Measurements from ENCODE around the gene ING2.
"Not testable (repeated sequence)": the region's sequence is repeated elsewhere in the genome, so short reads cannot be mapped to it uniquely, and the experiment has no call there.

ING2 gene

DNA sequence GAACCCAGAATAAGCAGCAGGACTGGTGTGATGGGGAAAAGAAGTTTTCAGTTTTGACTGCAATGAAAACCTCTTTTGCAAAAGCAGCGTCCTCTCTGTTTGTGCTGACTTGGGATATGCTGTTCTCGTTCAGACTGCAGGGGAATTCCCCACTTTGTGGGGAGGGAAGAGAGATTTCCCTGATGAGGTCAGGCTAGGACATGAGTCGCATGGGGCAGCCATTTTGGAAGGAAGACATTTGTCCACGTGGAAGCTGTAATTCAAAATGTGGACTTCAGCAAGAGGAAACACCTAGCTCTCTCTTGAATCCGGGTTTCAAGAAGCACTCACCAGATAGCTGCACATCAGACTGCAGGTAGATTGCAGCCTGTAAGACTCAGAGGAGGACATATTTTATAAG, 39.3 kb downstream of the ING2 start:
- DNase-seq (ENCODE audit: low read depth in 2 of 3, low spot score in 2 of 3), result no peak

DNA sequence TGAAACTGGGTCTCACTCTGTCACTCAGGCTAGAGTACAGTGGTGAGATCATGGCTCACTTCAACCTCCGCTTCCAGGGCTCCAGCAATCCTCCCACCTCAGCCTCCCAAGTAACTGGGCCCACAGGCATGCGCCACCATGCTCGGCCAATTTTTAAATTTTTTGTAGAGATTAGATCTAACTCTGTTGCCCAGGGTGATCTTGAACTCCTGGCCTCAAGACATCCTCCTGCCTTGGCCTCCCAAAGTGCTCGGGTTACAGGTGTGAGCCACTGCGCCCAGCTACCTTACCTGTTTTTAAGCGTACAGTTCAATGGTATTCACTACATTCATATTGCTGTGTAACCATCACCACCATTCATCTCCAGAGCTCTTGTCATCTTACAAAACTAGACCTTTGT, 41.5 kb downstream of the ING2 start:
- DNase-seq (ENCODE audit: low read depth in 2 of 3, low spot score in 2 of 3), result no peak

DNA sequence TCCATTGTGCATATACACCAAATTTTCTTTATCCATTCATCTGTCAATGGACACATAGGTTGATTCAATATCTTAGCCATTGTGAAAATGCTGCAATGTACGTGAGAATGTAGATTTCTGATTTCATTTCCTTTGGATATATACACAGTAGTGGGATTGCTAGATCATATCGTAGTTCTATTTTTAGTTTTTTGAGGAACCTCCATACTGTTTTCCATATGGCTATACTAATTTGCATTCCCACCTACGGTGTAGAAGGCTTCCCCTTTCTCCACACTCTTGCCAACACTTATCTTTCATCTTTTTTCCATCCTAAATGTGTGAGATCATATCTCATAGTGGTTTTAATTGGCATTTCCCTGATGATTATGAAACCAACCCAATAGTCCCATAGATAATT, 43.4 kb downstream of the ING2 start:
- DNase-seq (ENCODE audit: low read depth in 2 of 3, low spot score in 2 of 3), result no peak

DNA sequence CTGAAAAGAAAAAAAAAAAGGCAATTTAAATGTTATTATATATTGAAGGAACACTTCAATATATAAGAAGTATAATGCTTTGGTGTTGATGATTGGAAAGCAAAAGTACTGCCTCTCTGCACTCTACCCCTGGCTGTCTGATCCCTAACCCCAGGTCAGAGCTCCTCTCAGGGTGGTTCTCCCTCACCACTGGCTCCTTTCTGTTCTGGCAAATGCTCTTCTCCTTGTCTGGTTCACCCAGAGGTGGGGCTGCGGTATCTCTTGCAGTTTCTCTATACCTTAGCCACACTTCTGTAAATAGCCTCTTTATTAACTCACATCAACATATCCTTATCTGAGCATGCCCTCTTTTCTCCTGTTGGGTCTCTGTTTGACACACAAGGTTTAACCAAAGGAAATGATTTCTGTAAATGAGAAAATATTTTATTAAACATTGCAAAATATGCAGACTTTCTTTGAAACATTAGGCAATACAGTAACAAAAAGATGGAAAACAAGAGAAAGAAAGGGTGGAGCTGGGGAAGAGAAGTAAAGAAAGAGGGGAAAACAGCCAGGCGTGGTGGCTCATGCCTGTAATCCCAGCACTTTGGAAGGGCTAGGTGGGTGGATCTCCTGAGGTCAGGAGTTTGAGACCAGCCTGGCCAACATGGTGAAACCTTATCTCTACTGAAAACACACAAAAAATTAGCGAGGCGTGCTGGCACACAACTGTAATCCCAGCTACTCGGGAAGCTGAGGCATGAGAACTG, 45.7 kb downstream of the ING2 start:
- no peak for DNase-seq (ENCODE audit: low read depth in 2 of 3, low spot score in 2 of 3)

DNA sequence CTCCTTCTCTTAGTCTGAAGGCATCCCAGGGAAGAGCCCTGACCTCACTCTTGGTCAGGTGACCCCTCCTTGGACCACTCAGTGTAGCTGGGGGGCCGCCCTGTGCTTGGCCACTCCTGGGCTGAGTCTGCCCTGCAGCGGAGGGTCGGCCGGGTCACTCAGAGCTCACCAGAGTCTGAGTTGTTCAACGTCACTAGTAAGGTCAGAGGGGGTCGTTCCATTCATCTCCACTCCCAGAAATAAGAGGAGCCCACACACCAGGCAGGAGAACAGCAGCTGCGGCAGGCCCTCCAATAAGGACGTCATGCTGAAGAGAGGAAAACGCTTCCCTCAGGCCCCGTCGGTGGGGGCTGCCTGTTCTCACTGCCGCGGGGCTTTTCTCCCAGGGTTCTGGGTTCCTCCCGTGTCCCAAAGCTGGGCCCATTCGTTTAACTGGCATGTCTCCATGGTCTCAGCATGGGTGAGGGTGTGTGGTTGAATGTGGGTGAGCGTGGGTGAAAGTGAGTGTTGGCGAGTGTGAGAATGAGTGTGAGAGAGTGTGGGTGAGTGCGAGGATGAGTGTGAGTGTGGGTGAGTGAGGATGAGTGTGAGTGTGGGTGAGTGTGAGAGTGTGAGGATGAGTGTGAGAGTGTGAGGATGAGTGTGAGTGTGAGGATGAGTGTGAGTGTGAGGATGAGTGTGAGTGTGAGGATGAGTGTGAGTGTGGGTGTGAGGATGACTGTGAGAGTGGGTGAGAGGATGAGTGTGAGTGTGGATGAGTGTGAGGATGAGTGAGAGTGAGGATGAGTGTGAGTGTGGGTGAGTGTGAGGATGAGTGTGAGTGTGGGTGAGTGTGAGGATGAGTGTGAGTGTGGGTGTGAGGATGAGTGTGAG, 47.7 kb downstream of the ING2 start:
- DNase-seq (ENCODE audit: low read depth in 2 of 3, low spot score in 2 of 3), result no peak

DNA sequence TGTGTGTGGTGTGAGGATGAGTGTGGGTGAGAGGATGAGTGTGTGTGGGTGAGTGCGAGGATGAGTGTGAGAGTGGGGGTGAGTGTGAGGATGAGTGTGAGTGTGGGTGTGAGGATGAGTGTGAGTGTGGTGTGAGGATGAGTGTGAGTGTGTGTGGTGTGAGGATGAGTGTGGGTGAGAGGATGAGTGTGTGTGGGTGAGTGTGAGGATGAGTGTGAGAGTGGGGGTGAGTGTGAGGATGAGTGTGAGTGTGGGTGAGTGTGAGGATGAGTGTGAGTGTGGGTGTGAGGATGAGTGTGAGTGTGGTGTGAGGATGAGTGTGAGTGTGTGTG, 48.3 kb downstream of the ING2 start:
- DNase-seq (ENCODE audit: low read depth in 2 of 3, low spot score in 2 of 3), result not testable (repeated sequence)

DNA sequence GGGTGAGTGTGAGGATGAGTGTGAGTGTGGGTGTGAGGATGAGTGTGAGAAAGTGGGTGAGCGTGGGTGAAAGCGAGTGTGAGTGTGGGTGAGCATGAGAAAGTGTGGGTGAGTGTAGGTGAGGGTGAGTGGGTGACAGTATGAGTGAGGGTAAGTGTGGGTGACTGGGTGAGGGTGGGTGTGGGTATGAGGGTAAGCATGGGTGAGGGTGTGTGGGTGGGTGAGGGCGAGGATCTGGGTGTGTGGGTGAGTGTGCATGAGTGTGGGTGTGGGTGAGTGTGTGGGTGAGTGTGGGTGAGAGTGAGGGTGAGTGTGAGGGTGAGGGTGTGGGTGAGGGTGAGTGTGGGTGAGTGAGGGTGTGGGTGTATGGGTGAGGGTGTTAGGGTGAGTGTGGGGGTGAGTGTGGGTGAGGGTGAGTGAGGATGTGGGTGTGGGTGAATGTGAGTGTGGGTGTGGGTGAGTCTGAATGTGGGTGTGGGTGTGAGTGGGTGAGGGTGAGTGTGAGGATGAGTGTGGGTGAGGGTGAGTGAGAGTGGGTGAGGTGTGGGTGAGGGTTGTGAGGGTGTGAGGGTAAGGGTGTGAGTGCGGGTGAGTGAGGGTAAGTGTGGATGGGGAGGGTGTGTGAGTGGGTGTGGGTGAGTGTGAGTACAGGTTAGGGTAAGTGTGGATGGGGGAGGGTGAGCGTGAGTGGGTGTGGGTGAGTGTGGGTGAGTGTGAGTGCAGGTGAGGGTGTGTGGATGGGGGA, 48.9 kb downstream of the ING2 start:
- no peak for DNase-seq (ENCODE audit: low read depth in 2 of 3, low spot score in 2 of 3)

DNA sequence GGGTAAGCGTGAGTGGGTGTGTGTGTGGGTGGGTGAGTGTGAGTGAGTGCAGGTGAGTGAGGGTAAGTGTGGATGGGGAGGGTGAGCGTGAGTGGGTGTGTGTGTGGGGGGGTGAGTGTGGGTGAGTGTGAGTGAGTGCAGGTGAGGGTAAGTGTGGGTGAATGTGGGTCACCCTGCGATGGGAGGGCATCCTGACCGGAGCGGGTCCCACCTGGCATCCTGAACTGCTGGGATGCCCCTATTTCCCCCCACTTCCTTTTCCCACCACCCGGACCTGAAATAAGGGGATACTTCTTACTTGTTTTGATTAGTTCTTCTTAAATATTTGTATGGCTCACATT, 49.5 kb downstream of the ING2 start:
- DNase-seq (ENCODE audit: low read depth in 2 of 3, low spot score in 2 of 3), result no peak

DNA sequence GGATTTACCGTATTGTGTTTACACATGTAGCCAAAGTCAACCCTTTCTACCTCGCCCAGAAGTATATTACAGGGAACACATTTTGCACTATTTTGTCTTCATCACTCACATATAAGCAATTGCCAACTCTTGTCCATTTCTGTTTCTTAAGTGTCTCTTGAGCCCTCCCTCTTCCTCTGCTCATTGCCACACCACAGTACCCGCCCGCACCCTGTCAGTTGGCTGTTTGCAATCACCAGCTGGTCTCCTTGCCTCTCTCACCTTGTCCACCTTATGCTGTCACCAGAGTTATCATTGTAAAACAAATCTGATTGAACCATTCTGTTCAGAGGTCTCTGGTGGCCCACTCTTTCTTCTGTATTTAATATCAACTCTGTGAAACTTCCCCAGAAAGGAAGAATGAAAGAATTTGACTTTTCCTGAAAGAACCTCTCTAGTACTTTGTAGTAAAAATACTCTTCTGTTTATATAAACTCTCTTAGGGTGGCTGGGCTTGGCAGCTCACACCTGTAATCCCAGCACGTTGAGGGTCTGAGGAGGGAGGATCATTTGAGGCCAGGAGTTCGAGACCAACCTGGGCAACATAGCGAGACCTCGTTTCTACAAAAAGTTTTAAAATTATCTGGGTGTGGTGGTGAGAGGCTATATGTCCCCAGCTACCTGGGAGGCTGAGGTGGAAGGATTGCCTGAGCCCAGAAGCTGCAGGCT, 50.2 kb downstream of the ING2 start:
- DNase-seq (ENCODE audit: low read depth in 2 of 3, low spot score in 2 of 3), result no peak

DNA sequence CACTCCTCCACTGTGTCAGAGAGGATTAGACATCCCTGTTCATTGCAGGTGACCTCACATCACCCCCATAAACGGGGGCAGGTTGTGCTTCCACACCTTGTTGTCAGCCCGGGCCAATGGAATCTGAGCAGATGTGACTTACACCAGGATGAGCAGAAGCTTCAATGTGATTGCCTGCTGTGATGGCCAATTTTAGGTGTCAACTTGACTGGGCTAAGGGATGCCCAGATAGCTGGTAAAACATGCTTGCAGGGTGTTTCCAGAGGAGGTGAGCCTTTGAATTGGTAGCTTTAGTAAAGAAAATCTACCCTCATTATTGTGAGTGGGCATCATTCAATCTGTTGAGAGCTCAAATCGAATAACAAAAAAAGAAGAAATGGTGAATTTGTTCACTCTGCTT, 52.1 kb downstream of the ING2 start:
- DNase-seq (ENCODE audit: low read depth in 2 of 3, low spot score in 2 of 3), result no peak

DNA sequence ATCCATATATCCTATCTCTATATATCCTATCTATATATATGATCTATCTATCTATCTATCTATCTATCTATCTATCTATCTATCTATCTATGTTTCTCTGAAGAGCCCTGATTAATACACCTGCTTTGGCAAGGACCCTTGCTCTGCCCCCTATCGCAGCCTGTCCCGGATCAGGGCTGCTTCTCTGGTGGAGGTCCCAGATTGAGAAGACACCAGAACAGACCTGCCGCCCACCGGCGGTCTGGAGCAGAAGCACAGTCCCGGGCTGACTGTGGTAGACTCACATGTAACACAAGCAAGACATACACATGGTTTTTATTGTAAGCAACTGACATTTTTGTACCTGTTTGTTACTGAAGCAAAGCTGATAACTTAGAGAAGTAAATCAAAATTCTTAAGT, 52.8 kb downstream of the ING2 start:
- DNase-seq (ENCODE audit: low read depth in 2 of 3, low spot score in 2 of 3), result no peak

DNA sequence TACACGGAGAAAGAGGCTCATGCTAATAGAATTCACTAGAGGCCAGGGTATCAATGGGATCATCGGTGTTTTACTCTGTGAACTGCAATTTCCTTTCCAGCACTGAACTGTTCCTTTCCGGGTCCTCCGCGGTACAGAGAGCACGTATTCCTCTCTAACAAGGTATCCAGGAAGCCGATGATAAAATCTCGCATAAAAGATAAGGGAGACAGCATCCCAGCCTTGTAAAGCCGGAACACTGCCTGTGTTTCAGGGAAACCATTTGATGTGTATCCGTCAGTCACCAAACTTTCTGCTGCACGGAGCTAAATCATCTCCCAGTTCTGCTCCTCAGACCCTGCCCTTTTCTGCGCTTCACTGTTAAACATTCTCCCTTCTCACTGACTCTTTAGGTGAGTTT, 54.0 kb downstream of the ING2 start:
- DNase-seq (ENCODE audit: low read depth in 2 of 3, low spot score in 2 of 3), result no peak

DNA sequence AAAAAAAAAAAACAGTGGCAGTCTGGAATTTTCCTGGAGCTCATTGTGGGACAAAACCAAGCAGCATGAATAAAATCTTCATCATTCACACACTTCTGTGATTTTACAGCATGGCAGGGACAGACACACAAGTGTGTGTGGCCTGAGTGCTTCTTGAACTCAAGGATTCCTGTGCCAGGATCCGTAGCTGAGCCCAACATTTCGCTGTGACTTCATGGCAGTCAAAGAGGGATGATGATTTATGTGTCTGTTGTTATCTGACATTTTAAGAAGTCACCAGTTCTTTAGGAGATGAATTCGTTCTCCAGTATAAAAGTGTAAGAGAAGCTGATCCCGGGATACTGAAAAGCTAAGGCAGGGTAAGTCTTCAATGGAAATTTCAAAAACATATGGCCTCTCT, 57.0 kb downstream of the ING2 start:
- no peak for DNase-seq (ENCODE audit: low read depth in 2 of 3, low spot score in 2 of 3)

Data from activated CD8-positive, alpha-beta memory T cell treated with anti-CD3 and anti-CD28 coated beads for 48 hours (primary cell).